H1 (cell line): ENCODE results near the gene NAA11.

ENCODE experiments used
- CTCF ChIP-seq, 3 experiments: IDR thresholded peaks; 1 replicate in 2 of 3; 2 replicates in 1 of 3; pipeline versions ENCODE4 v1.5.1 to v1.6.1; 2011; ENCODE audit warnings: low read length in 3 of 3, mild to moderate bottlenecking in 3 of 3, inconsistent platforms in 2 of 3, low read depth in 1 of 3, moderate library complexity in 1 of 3; ENCODE audit not compliant: insufficient read depth in 1 of 3; ENCODE audit errors: control extremely low read depth in 1 of 3
- EZH2 ChIP-seq: fragments of 200-600 bp; sonication (generic); IDR thresholded peaks from 2 replicates; pipeline ENCODE4 v1.7.1; 2012; ENCODE audit warnings: low read depth, mild to moderate bottlenecking, moderate library complexity, low read length, inconsistent platforms; ENCODE audit not compliant: severe bottlenecking
- MAX ChIP-seq: IDR thresholded peaks from 2 replicates; pipeline ENCODE4 v1.6.1; 2012; ENCODE audit warnings: inconsistent platforms
- RBBP5 ChIP-seq: IDR thresholded peaks from 2 replicates; pipeline ENCODE4 v1.7.1; 2012; ENCODE audit warnings: low read depth, mild to moderate bottlenecking, inconsistent platforms, low read length, moderate library complexity, borderline replicate concordance

GRCh38 chr4:79330720-79331119, 4.9 kb upstream of the NAA11 start:
- TF ChIP-seq MAX: no peak
- no peak for TF ChIP-seq CTCF (IDR thresholded peaks at IDR 0.05; ENCODE audit: control extremely low read depth in 1 of 3, insufficient read depth in 1 of 3, low read depth in 1 of 3, low read length in 3 of 3)
- TF ChIP-seq RBBP5: no peak
- no peak for TF ChIP-seq EZH2
